Measurements from ENCODE around the gene NACC1. TPM values are rescaled to one million over a fixed set of nuclear protein-coding genes. Genes with fewer than 3 reads are reported as not detected.

NACC1 gene
- total and polyA plus RNA-seq, 2 donors (not counting 3 experiments of a cell fraction or from before 2014, with no cell fraction given), result 97.6 to 120 TPM

DNA sequence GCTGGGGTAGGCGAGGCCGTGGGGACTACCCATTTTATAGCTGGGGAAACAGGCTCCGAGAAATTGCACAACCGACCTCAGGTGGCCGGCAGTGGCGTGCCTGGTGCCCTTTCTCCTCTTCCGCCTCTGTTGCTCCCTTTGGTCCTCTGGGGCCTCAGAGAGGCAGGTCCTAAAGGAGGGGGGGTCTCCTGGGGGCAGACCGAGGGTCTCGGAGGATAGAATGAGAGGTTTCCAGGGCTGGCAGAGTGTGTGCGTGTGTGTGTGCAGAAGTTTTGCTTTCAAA lies 20.8 kb downstream of the NACC1 start:
- Histone ChIP-seq H3K9ac (replicated peaks; ENCODE audit: extremely low read depth, insufficient read depth, low read length) (no peak overlapping the region), H3K79me2 (ENCODE audit: control insufficient read depth, insufficient read depth, low read length) (peaks cover 10% of the 10 kb centered on the region), H3K27me3 (ENCODE audit: control insufficient read depth in 2 of 2, insufficient read depth in 2 of 2, low read length in 2 of 2) (no peaks in the 10 kb centered on the region), H2AFZ (ENCODE audit: low read depth, low read length) (no peak overlapping the region), H3K27ac (ENCODE audit: insufficient read depth, low read depth, low read length) (no peak overlapping the region), H3K4me2 (ENCODE audit: insufficient read depth, low read length) (no peak overlapping the region), H3K4me3 (replicated peaks in 1 of 3; ENCODE audit: insufficient read depth in 1 of 3, low read depth in 1 of 3, low read length in 3 of 3) (no peak overlapping the region), H3K36me3 (ENCODE audit: control insufficient read depth in 2 of 2, extremely low read depth in 1 of 2, insufficient read depth in 2 of 2, low read length in 2 of 2) (peaks cover 12 to 36% of the 10 kb centered on the region in 2 experiments), H3K9me3 (replicated peaks; ENCODE audit: control insufficient read depth, insufficient read depth, low read length) (no peaks in the 10 kb centered on the region), H4K20me1 (replicated peaks; ENCODE audit: control insufficient read depth, extremely low read depth, insufficient read depth, low read length) (no peaks in the 10 kb centered on the region), H3K4me1 (ENCODE audit: control insufficient read depth, extremely low read depth, insufficient read depth, low read length) (no peaks in the 10 kb centered on the region), H3K9me1 (replicated peaks; ENCODE audit: control insufficient read depth, extremely low read depth, insufficient read depth, low read length) (no peaks in the 10 kb centered on the region)
- ChIA-PET POLR2A (no interaction called here), CTCF (no interaction called here)
- intact Hi-C loops (cut with micrococcal nuclease), result no loop called here
- FAIRE-seq (no peak), DNase-seq (ENCODE audit: low read depth, low spot score) (no peak)
- dilution Hi-C loops (cut with MboI; ENCODE audit: extremely low pct_ligation_motif_present, low sequenced_read_pairs), result no loop called here
- TF ChIP-seq POLR2AphosphoS5 (IDR thresholded peaks at IDR 0.05; ENCODE audit: insufficient read depth, low read depth, low read length) (no peak), JUN (IDR thresholded peaks at IDR 0.05; ENCODE audit: borderline replicate concordance, insufficient read depth, insufficient read length, low read depth) (no peak), MYC (IDR thresholded peaks at IDR 0.05; ENCODE audit: low read depth, low read length) (no peak), POLR2A (IDR thresholded peaks at IDR 0.05; ENCODE audit: low read depth, low read length) (no peak), EZH2 (IDR thresholded peaks at IDR 0.05; ENCODE audit: borderline replicate concordance, low read depth, low read length, severe bottlenecking) (no peak), GATA2 (IDR thresholded peaks at IDR 0.05; ENCODE audit: insufficient read depth, insufficient read length, low read depth, low read length) (no peak), FOS (IDR thresholded peaks at IDR 0.05; ENCODE audit: borderline replicate concordance, insufficient read depth, low read length) (no peak)
- TF ChIP-seq, protein P1, sequence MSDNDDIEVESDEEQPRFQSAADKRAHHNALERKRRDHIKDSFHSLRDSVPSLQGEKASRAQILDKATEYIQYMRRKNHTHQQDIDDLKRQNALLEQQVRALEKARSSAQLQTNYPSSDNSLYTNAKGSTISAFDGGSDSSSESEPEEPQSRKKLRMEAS (IDR thresholded peaks at IDR 0.05; ENCODE audit: insufficient read depth, insufficient read length), result no peak
- TF ChIP-seq, protein P2, sequence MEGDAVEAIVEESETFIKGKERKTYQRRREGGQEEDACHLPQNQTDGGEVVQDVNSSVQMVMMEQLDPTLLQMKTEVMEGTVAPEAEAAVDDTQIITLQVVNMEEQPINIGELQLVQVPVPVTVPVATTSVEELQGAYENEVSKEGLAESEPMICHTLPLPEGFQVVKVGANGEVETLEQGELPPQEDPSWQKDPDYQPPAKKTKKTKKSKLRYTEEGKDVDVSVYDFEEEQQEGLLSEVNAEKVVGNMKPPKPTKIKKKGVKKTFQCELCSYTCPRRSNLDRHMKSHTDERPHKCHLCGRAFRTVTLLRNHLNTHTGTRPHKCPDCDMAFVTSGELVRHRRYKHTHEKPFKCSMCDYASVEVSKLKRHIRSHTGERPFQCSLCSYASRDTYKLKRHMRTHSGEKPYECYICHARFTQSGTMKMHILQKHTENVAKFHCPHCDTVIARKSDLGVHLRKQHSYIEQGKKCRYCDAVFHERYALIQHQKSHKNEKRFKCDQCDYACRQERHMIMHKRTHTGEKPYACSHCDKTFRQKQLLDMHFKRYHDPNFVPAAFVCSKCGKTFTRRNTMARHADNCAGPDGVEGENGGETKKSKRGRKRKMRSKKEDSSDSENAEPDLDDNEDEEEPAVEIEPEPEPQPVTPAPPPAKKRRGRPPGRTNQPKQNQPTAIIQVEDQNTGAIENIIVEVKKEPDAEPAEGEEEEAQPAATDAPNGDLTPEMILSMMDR (IDR thresholded peaks at IDR 0.05; ENCODE audit: extremely low read depth in 1 of 2, insufficient read depth in 1 of 2, low read depth in 1 of 2, low read length in 2 of 2), result no peak
- no TSS peak for BruUV-seq (replicated peaks)
